Measurements from ENCODE around the gene ALDH1A2.
A peak's percentile ranks its signal among the peaks of the same experiment; 100 is the strongest.

The ALDH1A2 gene

DNA sequence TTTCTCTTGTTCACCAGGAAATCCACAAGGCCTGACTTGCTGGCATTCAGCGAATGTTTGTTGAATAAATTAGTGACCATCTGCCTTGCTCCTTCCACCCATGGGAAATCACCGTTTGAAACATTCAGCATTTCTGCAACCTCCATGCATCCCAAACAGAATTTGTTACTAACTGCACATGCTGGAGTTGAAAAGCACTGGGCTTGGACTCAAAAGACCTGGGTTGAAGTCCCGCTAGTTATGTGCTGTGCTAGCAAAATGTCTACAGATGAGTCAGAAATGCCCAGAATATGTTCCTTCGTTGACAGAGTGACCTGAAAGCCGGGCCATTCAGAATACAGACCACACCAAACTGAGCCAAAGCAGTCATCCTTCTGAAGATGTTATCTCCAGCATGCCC lies 144.6 kb downstream of the ALDH1A2 start:
- no peak overlapping the region for H3K4me3 ChIP-seq (replicated peaks; ENCODE audit: low read depth, low read length)
- TF ChIP-seq, protein P1, sequence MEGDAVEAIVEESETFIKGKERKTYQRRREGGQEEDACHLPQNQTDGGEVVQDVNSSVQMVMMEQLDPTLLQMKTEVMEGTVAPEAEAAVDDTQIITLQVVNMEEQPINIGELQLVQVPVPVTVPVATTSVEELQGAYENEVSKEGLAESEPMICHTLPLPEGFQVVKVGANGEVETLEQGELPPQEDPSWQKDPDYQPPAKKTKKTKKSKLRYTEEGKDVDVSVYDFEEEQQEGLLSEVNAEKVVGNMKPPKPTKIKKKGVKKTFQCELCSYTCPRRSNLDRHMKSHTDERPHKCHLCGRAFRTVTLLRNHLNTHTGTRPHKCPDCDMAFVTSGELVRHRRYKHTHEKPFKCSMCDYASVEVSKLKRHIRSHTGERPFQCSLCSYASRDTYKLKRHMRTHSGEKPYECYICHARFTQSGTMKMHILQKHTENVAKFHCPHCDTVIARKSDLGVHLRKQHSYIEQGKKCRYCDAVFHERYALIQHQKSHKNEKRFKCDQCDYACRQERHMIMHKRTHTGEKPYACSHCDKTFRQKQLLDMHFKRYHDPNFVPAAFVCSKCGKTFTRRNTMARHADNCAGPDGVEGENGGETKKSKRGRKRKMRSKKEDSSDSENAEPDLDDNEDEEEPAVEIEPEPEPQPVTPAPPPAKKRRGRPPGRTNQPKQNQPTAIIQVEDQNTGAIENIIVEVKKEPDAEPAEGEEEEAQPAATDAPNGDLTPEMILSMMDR (IDR thresholded peaks at IDR 0.05; ENCODE audit: low read length, missing control alignments): no peak
- peak; percentile 24 for DNase-seq (ENCODE audit: low read depth)

DNA sequence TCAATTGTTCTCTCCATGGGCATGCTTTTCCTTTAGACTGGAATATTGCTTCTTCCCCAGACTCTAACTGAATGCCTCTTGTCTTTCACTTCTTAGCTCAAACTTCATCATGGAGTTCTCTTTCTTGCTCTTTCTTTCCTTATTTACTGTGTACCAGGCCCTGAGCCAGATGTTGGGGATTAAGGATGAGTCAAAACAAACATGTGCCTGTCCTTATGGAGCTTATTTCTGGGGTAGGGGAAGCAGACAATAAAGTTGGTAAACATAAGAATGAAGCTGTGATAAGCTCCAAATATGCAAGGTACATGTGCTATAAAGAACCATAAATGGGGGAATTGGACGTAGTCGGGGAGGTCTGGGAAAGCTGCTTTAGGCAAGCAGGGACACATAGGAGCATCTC lies 145.8 kb downstream of the ALDH1A2 start:
- no peak overlapping the region for H3K4me3 ChIP-seq (replicated peaks; ENCODE audit: low read depth, low read length)
- TF ChIP-seq, protein P1 (IDR thresholded peaks at IDR 0.05; ENCODE audit: low read length, missing control alignments): no peak
- DNase-seq (ENCODE audit: low read depth): no peak

DNA sequence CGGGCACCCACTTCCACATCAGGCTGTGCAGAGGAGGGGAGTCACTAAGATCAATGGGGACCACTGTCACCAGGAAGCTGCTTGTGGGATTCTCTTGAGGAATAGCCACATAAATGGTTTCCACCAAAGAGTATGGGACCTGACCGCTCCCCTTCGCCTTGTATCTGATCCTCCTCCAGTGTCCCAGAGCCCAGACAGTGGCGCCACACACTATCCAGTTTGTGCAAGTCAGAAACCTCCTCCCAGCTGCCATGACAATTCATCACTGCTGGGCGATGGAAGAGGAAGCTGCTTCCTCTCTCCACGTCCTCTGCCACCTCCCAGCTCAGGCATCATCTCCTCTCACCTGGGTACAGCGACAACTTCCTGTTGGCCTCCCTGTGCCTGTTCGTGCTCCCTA lies 147.5 kb downstream of the ALDH1A2 start:
- DNase-seq (ENCODE audit: low read depth): no peak
- TF ChIP-seq, protein P1 (IDR thresholded peaks at IDR 0.05; ENCODE audit: low read length, missing control alignments): no peak
- no peak overlapping the region for H3K4me3 ChIP-seq (replicated peaks; ENCODE audit: low read depth, low read length)

DNA sequence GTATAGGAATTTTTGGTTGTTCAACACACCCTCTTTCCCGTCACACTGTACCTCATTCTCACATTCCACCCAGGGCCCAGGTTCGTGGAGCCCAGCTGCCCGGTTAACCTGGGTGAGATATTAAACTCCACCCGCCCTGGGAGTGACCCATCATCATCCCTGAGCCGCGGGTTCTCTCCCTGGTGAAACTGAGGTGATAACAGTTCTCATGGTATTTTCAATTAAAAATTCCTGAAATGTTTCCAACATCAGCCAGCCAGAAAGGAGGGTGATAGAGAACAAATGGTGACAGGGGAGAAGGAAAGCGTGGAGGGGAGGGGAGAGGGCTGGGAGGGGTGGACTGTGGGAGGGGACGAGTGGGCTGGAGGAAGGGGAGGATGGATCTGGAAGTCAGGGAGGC lies 148.8 kb downstream of the ALDH1A2 start:
- TF ChIP-seq, protein P1 (IDR thresholded peaks at IDR 0.05; ENCODE audit: low read length, missing control alignments): no peak
- no peak overlapping the region for H3K4me3 ChIP-seq (replicated peaks; ENCODE audit: low read depth, low read length)

DNA sequence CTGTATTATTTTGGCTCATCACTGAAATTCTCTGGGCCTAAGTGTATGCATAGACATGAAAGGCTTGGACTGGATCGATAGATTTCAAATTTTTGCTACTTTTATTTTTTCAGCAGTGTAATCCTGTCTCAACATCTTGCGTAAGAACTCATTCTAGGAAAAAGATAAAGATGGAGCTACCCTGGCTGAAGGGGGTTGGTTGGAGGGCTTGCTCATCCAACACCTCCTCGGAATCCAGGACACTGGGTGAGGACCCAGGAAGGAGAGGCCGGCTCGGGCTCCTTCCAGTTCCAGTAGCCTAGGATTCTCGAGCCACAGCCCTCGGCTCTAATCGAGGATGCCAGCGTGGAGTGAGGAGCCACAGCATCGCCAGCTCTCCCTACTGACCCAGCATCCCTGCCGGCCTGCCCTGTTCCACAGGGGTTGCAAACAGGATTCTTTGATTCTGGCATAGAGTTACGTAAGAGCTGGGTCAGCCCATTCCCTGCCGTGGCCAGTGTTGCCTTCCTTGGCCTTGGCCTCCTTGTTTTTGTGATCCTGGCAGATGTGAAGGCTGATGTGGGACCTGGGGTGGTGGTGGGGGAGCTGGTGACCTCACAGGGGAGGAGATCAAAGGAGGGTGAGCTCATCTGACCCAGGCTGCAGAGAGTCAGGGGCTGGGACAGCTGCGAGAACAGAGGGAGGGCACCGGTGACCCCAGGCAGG lies 149.5 kb downstream of the ALDH1A2 start:
- DNase-seq (ENCODE audit: low read depth): no peak
- TF ChIP-seq, protein P1 (IDR thresholded peaks at IDR 0.05; ENCODE audit: low read length, missing control alignments): no peak

More for the DNA sequence above, 148.8 kb downstream of the ALDH1A2 start:
- no peak for DNase-seq (ENCODE audit: low read depth)

DNA sequence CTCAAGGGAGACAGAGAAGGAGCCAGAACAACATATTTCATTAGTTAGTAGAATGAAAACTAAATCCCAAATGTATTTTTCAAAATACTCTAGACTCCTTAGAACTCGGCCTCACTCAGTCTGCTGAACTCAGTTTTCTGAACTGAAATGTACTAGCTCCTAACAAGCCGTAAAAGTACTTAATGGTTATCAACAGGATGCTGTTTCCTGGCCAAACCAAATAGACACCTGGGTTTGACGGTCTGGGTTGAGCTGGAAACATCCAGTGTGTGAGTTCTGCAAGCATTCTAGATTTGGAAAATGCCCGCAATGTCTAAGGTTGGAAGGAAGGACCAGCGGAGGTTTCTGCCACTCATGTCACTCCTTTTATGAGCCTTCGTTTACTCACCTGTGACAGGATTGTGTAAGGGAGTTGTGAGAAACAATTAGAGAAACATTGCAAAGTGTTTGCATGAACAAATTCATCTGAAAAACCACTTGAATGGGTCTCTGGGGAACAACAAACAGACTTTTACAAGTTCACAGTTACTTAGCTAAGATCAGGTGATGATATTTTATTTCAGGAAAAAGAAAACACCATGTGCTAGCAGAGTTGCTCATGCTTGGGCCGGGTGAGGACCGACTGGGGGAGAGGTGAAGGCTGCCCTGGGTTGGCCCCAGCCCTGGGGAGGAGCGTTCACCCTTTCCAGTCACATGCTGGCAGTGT lies 151.0 kb downstream of the ALDH1A2 start:
- TF ChIP-seq, protein P1 (IDR thresholded peaks at IDR 0.05; ENCODE audit: low read length, missing control alignments): no peak
- no peak for DNase-seq (ENCODE audit: low read depth)
- H3K4me3 ChIP-seq (replicated peaks; ENCODE audit: low read depth, low read length): no peak overlapping the region

More for the DNA sequence above, 149.5 kb downstream of the ALDH1A2 start:
- H3K4me3 ChIP-seq (replicated peaks; ENCODE audit: low read depth, low read length): no peak overlapping the region
